ENCODE measurements around the gene TSPAN15.

- TF ChIP-seq, protein P1, sequence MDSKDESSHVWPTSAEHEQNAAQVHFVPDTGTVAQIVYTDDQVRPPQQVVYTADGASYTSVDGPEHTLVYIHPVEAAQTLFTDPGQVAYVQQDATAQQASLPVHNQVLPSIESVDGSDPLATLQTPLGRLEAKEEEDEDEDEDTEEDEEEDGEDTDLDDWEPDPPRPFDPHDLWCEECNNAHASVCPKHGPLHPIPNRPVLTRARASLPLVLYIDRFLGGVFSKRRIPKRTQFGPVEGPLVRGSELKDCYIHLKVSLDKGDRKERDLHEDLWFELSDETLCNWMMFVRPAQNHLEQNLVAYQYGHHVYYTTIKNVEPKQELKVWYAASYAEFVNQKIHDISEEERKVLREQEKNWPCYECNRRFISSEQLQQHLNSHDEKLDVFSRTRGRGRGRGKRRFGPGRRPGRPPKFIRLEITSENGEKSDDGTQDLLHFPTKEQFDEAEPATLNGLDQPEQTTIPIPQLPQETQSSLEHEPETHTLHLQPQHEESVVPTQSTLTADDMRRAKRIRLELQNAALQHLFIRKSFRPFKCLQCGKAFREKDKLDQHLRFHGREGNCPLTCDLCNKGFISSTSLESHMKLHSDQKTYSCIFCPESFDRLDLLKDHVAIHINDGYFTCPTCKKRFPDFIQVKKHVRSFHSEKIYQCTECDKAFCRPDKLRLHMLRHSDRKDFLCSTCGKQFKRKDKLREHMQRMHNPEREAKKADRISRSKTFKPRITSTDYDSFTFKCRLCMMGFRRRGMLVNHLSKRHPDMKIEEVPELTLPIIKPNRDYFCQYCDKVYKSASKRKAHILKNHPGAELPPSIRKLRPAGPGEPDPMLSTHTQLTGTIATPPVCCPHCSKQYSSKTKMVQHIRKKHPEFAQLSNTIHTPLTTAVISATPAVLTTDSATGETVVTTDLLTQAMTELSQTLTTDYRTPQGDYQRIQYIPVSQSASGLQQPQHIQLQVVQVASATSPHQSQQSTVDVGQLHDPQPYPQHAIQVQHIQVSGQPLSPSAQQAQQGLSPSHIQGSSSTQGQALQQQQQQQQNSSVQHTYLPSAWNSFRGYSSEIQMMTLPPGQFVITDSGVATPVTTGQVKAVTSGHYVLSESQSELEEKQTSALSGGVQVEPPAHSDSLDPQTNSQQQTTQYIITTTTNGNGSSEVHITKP (tag by site-specific recombination; IDR thresholded peaks at IDR 0.05) = no peak
- TF ChIP-seq, protein P2, sequence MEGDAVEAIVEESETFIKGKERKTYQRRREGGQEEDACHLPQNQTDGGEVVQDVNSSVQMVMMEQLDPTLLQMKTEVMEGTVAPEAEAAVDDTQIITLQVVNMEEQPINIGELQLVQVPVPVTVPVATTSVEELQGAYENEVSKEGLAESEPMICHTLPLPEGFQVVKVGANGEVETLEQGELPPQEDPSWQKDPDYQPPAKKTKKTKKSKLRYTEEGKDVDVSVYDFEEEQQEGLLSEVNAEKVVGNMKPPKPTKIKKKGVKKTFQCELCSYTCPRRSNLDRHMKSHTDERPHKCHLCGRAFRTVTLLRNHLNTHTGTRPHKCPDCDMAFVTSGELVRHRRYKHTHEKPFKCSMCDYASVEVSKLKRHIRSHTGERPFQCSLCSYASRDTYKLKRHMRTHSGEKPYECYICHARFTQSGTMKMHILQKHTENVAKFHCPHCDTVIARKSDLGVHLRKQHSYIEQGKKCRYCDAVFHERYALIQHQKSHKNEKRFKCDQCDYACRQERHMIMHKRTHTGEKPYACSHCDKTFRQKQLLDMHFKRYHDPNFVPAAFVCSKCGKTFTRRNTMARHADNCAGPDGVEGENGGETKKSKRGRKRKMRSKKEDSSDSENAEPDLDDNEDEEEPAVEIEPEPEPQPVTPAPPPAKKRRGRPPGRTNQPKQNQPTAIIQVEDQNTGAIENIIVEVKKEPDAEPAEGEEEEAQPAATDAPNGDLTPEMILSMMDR (tag by site-specific recombination; IDR thresholded peaks at IDR 0.05) = no peak
- TF ChIP-seq, protein P3, sequence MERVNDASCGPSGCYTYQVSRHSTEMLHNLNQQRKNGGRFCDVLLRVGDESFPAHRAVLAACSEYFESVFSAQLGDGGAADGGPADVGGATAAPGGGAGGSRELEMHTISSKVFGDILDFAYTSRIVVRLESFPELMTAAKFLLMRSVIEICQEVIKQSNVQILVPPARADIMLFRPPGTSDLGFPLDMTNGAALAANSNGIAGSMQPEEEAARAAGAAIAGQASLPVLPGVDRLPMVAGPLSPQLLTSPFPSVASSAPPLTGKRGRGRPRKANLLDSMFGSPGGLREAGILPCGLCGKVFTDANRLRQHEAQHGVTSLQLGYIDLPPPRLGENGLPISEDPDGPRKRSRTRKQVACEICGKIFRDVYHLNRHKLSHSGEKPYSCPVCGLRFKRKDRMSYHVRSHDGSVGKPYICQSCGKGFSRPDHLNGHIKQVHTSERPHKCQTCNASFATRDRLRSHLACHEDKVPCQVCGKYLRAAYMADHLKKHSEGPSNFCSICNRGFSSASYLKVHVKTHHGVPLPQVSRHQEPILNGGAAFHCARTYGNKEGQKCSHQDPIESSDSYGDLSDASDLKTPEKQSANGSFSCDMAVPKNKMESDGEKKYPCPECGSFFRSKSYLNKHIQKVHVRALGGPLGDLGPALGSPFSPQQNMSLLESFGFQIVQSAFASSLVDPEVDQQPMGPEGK (tag by site-specific recombination; IDR thresholded peaks at IDR 0.05) = no peak
- no peak for TF ChIP-seq ZNF274 (IDR thresholded peaks at IDR 0.05; ENCODE audit: low read length)
- TF ChIP-seq ZNF274 (tag by site-specific recombination; IDR thresholded peaks at IDR 0.05; ENCODE audit: borderline replicate concordance) = no peak
- no peak for TF ChIP-seq TCF7L2 (IDR thresholded peaks at IDR 0.05; ENCODE audit: borderline replicate concordance, low read depth, low read length)
- TF ChIP-seq, protein P4, sequence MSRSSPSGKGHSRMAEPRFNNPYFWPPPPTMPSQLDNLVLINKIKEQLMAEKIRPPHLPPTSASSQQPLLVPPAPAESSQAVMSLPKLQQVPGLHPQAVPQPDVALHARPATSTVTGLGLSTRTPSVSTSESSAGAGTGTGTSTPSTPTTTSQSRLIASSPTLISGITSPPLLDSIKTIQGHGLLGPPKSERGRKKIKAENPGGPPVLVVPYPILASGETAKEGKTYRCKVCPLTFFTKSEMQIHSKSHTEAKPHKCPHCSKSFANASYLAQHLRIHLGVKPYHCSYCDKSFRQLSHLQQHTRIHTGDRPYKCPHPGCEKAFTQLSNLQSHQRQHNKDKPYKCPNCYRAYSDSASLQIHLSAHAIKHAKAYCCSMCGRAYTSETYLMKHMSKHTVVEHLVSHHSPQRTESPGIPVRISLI (tag by site-specific recombination; IDR thresholded peaks at IDR 0.05) = no peak
- TF ChIP-seq YY1 (tag by site-specific recombination; IDR thresholded peaks at IDR 0.05) = no peak
- TF ChIP-seq ZNF121 (tag by site-specific recombination; IDR thresholded peaks at IDR 0.05) = no peak
- TF ChIP-seq, protein P5, sequence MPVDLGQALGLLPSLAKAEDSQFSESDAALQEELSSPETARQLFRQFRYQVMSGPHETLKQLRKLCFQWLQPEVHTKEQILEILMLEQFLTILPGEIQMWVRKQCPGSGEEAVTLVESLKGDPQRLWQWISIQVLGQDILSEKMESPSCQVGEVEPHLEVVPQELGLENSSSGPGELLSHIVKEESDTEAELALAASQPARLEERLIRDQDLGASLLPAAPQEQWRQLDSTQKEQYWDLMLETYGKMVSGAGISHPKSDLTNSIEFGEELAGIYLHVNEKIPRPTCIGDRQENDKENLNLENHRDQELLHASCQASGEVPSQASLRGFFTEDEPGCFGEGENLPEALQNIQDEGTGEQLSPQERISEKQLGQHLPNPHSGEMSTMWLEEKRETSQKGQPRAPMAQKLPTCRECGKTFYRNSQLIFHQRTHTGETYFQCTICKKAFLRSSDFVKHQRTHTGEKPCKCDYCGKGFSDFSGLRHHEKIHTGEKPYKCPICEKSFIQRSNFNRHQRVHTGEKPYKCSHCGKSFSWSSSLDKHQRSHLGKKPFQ (tag by site-specific recombination; IDR thresholded peaks at IDR 0.05) = no peak
- no peak for TF ChIP-seq HOXA7 (CRISPR knock-in tag; IDR thresholded peaks at IDR 0.05; ENCODE audit: borderline replicate concordance)
- TF ChIP-seq, protein P6, sequence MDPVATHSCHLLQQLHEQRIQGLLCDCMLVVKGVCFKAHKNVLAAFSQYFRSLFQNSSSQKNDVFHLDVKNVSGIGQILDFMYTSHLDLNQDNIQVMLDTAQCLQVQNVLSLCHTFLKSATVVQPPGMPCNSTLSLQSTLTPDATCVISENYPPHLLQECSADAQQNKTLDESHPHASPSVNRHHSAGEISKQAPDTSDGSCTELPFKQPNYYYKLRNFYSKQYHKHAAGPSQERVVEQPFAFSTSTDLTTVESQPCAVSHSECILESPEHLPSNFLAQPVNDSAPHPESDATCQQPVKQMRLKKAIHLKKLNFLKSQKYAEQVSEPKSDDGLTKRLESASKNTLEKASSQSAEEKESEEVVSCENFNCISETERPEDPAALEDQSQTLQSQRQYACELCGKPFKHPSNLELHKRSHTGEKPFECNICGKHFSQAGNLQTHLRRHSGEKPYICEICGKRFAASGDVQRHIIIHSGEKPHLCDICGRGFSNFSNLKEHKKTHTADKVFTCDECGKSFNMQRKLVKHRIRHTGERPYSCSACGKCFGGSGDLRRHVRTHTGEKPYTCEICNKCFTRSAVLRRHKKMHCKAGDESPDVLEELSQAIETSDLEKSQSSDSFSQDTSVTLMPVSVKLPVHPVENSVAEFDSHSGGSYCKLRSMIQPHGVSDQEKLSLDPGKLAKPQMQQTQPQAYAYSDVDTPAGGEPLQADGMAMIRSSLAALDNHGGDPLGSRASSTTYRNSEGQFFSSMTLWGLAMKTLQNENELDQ (tag by site-specific recombination; IDR thresholded peaks at IDR 0.05; ENCODE audit: low read depth) = no peak
- no peak for TF ChIP-seq ZNF174 (tag by site-specific recombination; IDR thresholded peaks at IDR 0.05)
- no peak for TF ChIP-seq ZNF146 (tag by site-specific recombination; IDR thresholded peaks at IDR 0.05)
- no peak for TF ChIP-seq ZNF660 (tag by site-specific recombination; IDR thresholded peaks at IDR 0.05)
Measured at GRCh38 chr10:69426376-69426727, 24.9 kb upstream of the TSPAN15 start.
